ENCODE data around the gene CD58.

The CD58 gene

GRCh38 chr1:116508085-116508983 is 62.5 kb downstream of the CD58 start:
- Histone ChIP-seq H3K4me1 (ENCODE audit: insufficient read depth, poor library complexity, severe bottlenecking) (peaks cover 47% of the 10 kb centered on the region), H3K27ac (ENCODE audit: poor library complexity, severe bottlenecking) (peak overlapping the region; percentile 91)
- no peak for TF ChIP-seq CTCF (IDR thresholded peaks at IDR 0.05; ENCODE audit: poor library complexity, severe bottlenecking)

DNA sequence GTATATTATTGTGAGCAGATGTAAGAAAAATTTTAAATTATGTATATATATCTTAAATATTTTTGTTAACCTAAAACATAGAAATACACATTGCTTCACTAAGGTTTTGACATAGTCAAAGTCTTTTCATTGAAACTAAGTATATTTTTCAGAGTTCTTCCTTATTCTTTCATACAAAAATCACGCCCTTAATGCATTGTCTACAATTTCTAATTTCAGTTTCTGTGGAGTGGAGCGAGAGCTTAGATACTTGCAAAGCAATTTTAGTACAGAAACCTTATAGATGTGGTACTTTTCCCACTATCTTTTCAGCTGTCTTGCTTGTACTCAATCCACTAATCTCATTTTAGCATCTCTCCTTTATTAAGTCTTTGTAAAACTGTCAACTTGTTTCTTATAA is 63.2 kb downstream of the CD58 start:
- DNase-seq (ENCODE audit: low spot score) (no peak), ATAC-seq (ENCODE audit: low read depth) (no peak)
- Histone ChIP-seq H3K27me3 (ENCODE audit: insufficient read depth, poor library complexity, severe bottlenecking) (no peaks in the 10 kb centered on the region), H3K4me1 (ENCODE audit: insufficient read depth, poor library complexity, severe bottlenecking) (peaks cover 47% of the 10 kb centered on the region), H3K36me3 (ENCODE audit: low read depth) (no peaks in the 10 kb centered on the region), H3K9me3 (ENCODE audit: severe bottlenecking) (no peaks in the 10 kb centered on the region), H3K27ac (ENCODE audit: poor library complexity, severe bottlenecking) (peak overlapping the region; percentile 91), H3K4me3 (ENCODE audit: severe bottlenecking) (no peak overlapping the region)
- no peak for TF ChIP-seq CTCF (IDR thresholded peaks at IDR 0.05; ENCODE audit: poor library complexity, severe bottlenecking)

More at GRCh38 chr1:116508085-116508983, 62.5 kb downstream of the CD58 start:
- H3K27me3 ChIP-seq (ENCODE audit: insufficient read depth, poor library complexity, severe bottlenecking) = no peaks in the 10 kb centered on the region
- ATAC-seq (ENCODE audit: low read depth) = no peak
- H3K4me3 ChIP-seq (ENCODE audit: severe bottlenecking) = no peak overlapping the region
- H3K9me3 ChIP-seq (ENCODE audit: severe bottlenecking) = no peaks in the 10 kb centered on the region
- DNase-seq (ENCODE audit: low spot score) = no peak
- no peaks in the 10 kb centered on the region for H3K36me3 ChIP-seq (ENCODE audit: low read depth)

DNA sequence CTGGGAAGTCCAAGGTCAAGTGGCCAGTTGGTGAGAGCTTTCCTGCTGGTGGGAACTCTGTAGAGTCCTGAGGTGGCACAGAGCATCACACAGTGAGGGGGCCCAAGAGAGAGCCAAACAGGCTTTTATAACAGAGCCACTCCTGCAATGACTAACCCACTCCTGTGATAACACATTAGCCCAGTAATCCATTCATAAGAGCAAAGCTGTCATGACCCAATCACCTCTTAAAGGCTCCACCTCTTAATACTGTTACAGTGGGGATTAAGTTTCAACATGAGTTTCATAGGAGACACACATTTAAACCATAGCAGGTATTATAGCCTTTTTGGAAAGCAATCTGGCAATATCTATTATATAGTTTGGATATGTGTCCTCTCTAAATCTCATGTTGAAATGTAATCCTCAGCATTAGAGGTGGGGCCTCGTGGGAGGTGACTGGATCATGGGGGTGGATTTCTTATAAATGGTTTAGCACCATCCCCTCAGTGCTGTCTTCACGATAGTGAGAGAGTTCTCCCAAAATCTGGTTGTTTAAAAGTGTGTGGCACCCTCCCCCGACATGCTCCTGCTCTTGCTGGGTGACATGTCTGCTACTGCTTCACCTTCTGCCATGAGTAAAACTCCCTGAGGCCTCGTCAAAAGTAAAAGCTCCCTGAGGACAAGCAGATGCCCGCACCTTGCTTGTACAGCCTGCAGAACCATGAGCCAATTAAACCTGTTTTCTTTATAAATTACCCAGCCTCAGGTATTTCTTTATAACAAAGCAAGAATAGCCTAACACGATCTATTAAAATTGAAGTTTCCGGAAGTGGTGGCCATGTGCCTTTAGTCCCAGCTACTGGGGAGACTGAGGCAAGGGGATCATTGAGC is 64.5 kb downstream of the CD58 start:
- Histone ChIP-seq H3K27me3 (ENCODE audit: insufficient read depth, poor library complexity, severe bottlenecking) (no peaks in the 10 kb centered on the region), H3K4me3 (ENCODE audit: severe bottlenecking) (no peak overlapping the region), H3K27ac (ENCODE audit: poor library complexity, severe bottlenecking) (no peak overlapping the region), H3K4me1 (ENCODE audit: insufficient read depth, poor library complexity, severe bottlenecking) (peaks cover 47% of the 10 kb centered on the region), H3K36me3 (ENCODE audit: low read depth) (no peaks in the 10 kb centered on the region), H3K9me3 (ENCODE audit: severe bottlenecking) (no peaks in the 10 kb centered on the region)
- TF ChIP-seq CTCF (IDR thresholded peaks at IDR 0.05; ENCODE audit: poor library complexity, severe bottlenecking) = no peak
- ATAC-seq (ENCODE audit: low read depth) = peak; percentile 49
- no peak for DNase-seq (ENCODE audit: low spot score)

GRCh38 chr1:116504308-116505156 is 66.3 kb downstream of the CD58 start:
- H3K36me3 ChIP-seq (ENCODE audit: low read depth) = no peaks in the 10 kb centered on the region
- no peaks in the 10 kb centered on the region for H3K27me3 ChIP-seq (ENCODE audit: insufficient read depth, poor library complexity, severe bottlenecking)
- peaks cover 40% of the 10 kb centered on the region for H3K4me1 ChIP-seq (ENCODE audit: insufficient read depth, poor library complexity, severe bottlenecking)
- DNase-seq (ENCODE audit: low spot score) (no peak), ATAC-seq (ENCODE audit: low read depth) (peak; percentile 19; the same call in 2 of the 3 replicates)
- H3K27ac ChIP-seq (ENCODE audit: poor library complexity, severe bottlenecking) = peak overlapping the region; percentile 50
- no peak overlapping the region for H3K4me3 ChIP-seq (ENCODE audit: severe bottlenecking)
- no peak for TF ChIP-seq CTCF (IDR thresholded peaks at IDR 0.05; ENCODE audit: poor library complexity, severe bottlenecking)
- H3K9me3 ChIP-seq (ENCODE audit: severe bottlenecking) = no peaks in the 10 kb centered on the region

Data from RWPE2 (cell line).